Natural killer cell (primary cell): ENCODE measurements around the gene RBMS3. TPM values are rescaled to one million over a fixed set of nuclear protein-coding genes. Genes with fewer than 3 reads are reported as not detected.

Experiments
- ATAC-seq, 3 donors: fragments of 150-1000 bp in 2 of 3; fragments of 200-7000 bp in 1 of 3; cut with Tn5 transposase; 1 replicate in 1 of 3; 2 replicates in 2 of 3; pipeline ENCODE4 v1.10.0; 2021; ENCODE audit warnings: mild to moderate bottlenecking in 2 of 3, moderate library complexity in 2 of 3
- DNase-seq, 2 donors: peaks; one replicate each; pipeline versions ENCODE4 v3.0.0 to v3.0.0-alpha.2; 2013 to 2021; ENCODE audit warnings: mixed read lengths in 1 of 2
- H3K27ac ChIP-seq: one replicate; pipeline ENCODE4 v1.5.1; 2013; ENCODE audit warnings: mild to moderate bottlenecking, low read length
- H3K27me3 ChIP-seq: one replicate; pipeline ENCODE4 v1.6.1; 2013; ENCODE audit warnings: low read length; ENCODE audit not compliant: control insufficient read depth, insufficient read depth
- H3K36me3 ChIP-seq: one replicate; pipeline ENCODE4 v1.6.1; 2013; ENCODE audit warnings: low read length; ENCODE audit not compliant: control insufficient read depth, insufficient read depth
- H3K4me1 ChIP-seq: one replicate; pipeline ENCODE4 v1.6.1; 2013; ENCODE audit warnings: low read length; ENCODE audit not compliant: control insufficient read depth, insufficient read depth
- H3K4me3 ChIP-seq: one replicate; pipeline ENCODE4 v1.5.1; 2013; ENCODE audit warnings: low read length
- H3K9me3 ChIP-seq: one replicate; pipeline ENCODE4 v1.6.1; 2013; ENCODE audit warnings: low read length; ENCODE audit not compliant: control insufficient read depth, insufficient read depth
- H3K27ac Mint-ChIP-seq, 2 donors: one replicate each; pipeline ENCODE4 v1.8.0; 2022; ENCODE audit warnings: mild to moderate bottlenecking in 2 of 2, mixed read lengths in 2 of 2, moderate library complexity in 1 of 2
- H3K27me3 Mint-ChIP-seq, 2 donors: one replicate each; pipeline ENCODE4 v1.8.0; 2022; ENCODE audit warnings: low read depth in 2 of 2, mixed read lengths in 2 of 2
- H3K36me3 Mint-ChIP-seq: one replicate; pipeline ENCODE4 v1.8.0; 2022; ENCODE audit warnings: mixed read lengths
- H3K4me1 Mint-ChIP-seq, 2 donors: one replicate each; pipeline ENCODE4 v1.8.0; 2022; ENCODE audit warnings: mixed read lengths in 2 of 2
- H3K4me3 Mint-ChIP-seq: one replicate; pipeline ENCODE4 v1.8.0; 2022; ENCODE audit warnings: mild to moderate bottlenecking, moderate library complexity, mixed read lengths
- H3K9me3 Mint-ChIP-seq, 2 donors: one replicate each; pipeline ENCODE4 v1.8.0; 2022; ENCODE audit warnings: mixed read lengths in 2 of 2
- CTCF ChIP-seq: fragments of 200-600 bp; IDR thresholded peaks from one replicate; pipeline ENCODE4 v1.8.0; 2022; ENCODE audit warnings: antibody characterized with exemption
- WGBS: methylation state at CpG from one replicate; pipeline ENCODE4 v1.1.7; 2013; ENCODE audit warnings: missing lambda C conversion rate; ENCODE audit not compliant: insufficient coverage; 5-methylcytosine and 5-hydroxymethylcytosine counted together
- intact Hi-C: fragments of 100-400 bp; cut with micrococcal nuclease; formaldehyde crosslinking; loops from one replicate; pipeline ENCODE4 v1.14.2; 2022
- total RNA-seq, 4 donors: library from RNA; stranded (reverse); fragments of 120-200 nt in 1 of 4; gene quantifications; one replicate each; pipeline versions ENCODE4 v1.2.3 to v1.2.4, GENCODE V29; 2013 to 2022

Gene RBMS3
- total RNA-seq, 3 donors from 2014 or later (not counting 1 experiment from before 2014, with no cell fraction given), result 0.16 TPM; not detected in 2

DNA sequence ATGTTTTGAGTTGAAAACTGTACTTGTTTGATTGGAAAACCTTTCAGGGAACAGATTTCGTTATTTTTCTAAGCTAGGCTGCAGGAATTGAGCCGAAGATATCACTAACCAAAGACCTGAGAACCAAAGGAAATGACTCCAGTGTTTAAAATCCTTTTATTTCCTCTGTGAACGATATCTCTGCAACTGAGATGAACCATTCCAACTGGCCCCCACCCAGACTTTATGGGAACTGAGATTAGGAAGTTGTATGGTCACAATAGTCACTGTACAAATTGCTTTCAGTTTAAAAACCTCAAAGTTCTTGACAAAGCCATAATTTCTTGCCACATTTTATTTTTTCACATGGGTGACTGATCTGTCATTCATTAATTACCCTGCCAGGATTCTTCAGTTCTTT is 232.4 kb downstream of the RBMS3 start:
- Mint-ChIP-seq H3K27ac (no peak overlapping the region), H3K9me3 (peaks cover 9 to 14% of the 10 kb centered on the region in 2 donors), H3K4me1 (no peaks in the 10 kb centered on the region), H3K36me3 (peaks cover 6% of the 10 kb centered on the region), H3K4me3 (no peak overlapping the region), H3K27me3 (no peaks in the 10 kb centered on the region)
- Histone ChIP-seq H3K4me1 (no peaks in the 10 kb centered on the region), H3K27ac (no peak overlapping the region), H3K36me3 (no peaks in the 10 kb centered on the region), H3K27me3 (no peaks in the 10 kb centered on the region), H3K9me3 (no peaks in the 10 kb centered on the region), H3K4me3 (no peak overlapping the region)
- intact Hi-C loops, result no loop called here
- DNase-seq (no peak), ATAC-seq (no peak)
- 2% methylated on average over 3 of the region's 3 CpGs for WGBS
- no peak for TF ChIP-seq CTCF

- TF ChIP-seq CTCF, result no peak
- peaks cover 13 to 17% of the 10 kb centered on the region in 2 donors for H3K9me3 Mint-ChIP-seq
- Histone ChIP-seq H3K4me3 (no peak overlapping the region), H3K36me3 (no peaks in the 10 kb centered on the region), H3K27me3 (no peaks in the 10 kb centered on the region), H3K27ac (no peak overlapping the region), H3K4me1 (no peaks in the 10 kb centered on the region), H3K9me3 (no peaks in the 10 kb centered on the region)
- H3K4me3 Mint-ChIP-seq, result no peak overlapping the region
- no peak for DNase-seq
- ATAC-seq, result no peak
- WGBS, result 57% methylated on average over 2 of the region's 3 CpGs
- H3K36me3 Mint-ChIP-seq, result peaks cover 6% of the 10 kb centered on the region
- H3K27me3 Mint-ChIP-seq, result no peaks in the 10 kb centered on the region
- H3K4me1 Mint-ChIP-seq, result no peaks in the 10 kb centered on the region
- no peak overlapping the region for H3K27ac Mint-ChIP-seq
- intact Hi-C loops, result no loop called here
Observed at GRCh38 chr3:29514170-29514569, 233.3 kb downstream of the RBMS3 start.

DNA sequence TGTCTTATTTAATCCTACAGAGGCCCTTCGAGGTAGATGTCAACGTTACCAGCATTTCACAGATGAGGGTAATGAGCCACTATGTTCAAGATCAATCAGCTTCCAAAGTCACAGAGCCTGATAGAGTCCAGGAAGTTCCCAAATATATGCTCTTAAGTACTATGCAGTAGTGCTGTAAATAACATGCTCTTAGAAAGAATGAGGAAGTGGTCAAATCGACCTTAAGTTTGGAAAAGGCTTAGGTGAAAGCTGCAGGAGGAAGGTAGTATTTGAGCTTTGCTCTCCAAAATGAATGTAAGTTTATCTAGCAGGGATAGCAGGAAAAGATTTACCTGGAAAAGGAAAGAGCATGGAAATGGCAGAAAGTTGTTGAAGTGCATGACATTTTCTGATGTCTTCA is 234.0 kb downstream of the RBMS3 start:
- TF ChIP-seq CTCF, result no peak
- WGBS, result 13% methylated on average over 3 of the region's 3 CpGs
- Mint-ChIP-seq H3K4me1 (no peaks in the 10 kb centered on the region), H3K9me3 (peaks cover 11 to 14% of the 10 kb centered on the region in 2 donors), H3K27ac (no peak overlapping the region), H3K36me3 (no peaks in the 10 kb centered on the region), H3K27me3 (no peaks in the 10 kb centered on the region), H3K4me3 (no peak overlapping the region)
- Histone ChIP-seq H3K27ac (no peak overlapping the region), H3K4me1 (no peaks in the 10 kb centered on the region), H3K27me3 (no peaks in the 10 kb centered on the region), H3K9me3 (no peaks in the 10 kb centered on the region), H3K36me3 (no peaks in the 10 kb centered on the region), H3K4me3 (no peak overlapping the region)
- DNase-seq (no peak), ATAC-seq (no peak)
- intact Hi-C loops, result no loop called here

- H3K4me1 ChIP-seq, result no peaks in the 10 kb centered on the region
- H3K27ac ChIP-seq, result no peak overlapping the region
- Mint-ChIP-seq H3K4me3 (no peak overlapping the region), H3K27ac (no peak overlapping the region), H3K27me3 (no peaks in the 10 kb centered on the region), H3K9me3 (peaks cover 11 to 12% of the 10 kb centered on the region in 2 donors), H3K4me1 (no peaks in the 10 kb centered on the region), H3K36me3 (no peaks in the 10 kb centered on the region)
- H3K27me3 ChIP-seq, result no peaks in the 10 kb centered on the region
- H3K4me3 ChIP-seq, result no peak overlapping the region
- intact Hi-C loops, result no loop called here
- TF ChIP-seq CTCF, result no peak
- H3K9me3 ChIP-seq, result no peaks in the 10 kb centered on the region
- 33% methylated on average over 2 of the region's 2 CpGs for WGBS
- ATAC-seq (no peak), DNase-seq (no peak)
- no peaks in the 10 kb centered on the region for H3K36me3 ChIP-seq
Observed at GRCh38 chr3:29515451-29515850, 234.6 kb downstream of the RBMS3 start.
